ENCODE results near the gene NEK9. TPM values are rescaled to one million over a fixed set of nuclear protein-coding genes. Genes with fewer than 3 reads are reported as not detected.

The NEK9 gene
- polyA plus RNA-seq, 1 experiment = 82.3 TPM

DNA sequence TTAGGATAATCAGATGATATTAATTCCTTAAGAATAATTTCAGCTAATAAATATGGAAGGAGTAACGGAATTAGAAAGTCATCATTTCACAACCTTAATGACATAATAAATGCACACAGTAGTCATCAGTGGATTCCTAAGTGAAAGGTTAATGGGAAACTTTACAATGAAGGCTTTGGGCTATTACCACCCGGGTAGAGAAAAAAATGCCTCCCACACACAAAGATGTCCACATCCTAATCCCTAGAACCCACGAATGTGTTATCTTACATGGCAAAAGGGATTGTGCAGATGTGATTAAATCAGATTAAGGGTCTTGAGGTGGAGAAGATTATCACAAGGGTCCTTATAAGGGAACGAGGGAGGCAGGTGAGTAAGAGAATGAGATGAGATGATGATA lies 43.9 kb upstream of the NEK9 start:
- no peaks in the 10 kb centered on the region for H3K9me3 ChIP-seq (ENCODE audit: control insufficient read depth, insufficient read depth, low read length)
- no peak overlapping the region for H3K27ac ChIP-seq (ENCODE audit: low read depth, low read length)
- TF ChIP-seq, protein P1, sequence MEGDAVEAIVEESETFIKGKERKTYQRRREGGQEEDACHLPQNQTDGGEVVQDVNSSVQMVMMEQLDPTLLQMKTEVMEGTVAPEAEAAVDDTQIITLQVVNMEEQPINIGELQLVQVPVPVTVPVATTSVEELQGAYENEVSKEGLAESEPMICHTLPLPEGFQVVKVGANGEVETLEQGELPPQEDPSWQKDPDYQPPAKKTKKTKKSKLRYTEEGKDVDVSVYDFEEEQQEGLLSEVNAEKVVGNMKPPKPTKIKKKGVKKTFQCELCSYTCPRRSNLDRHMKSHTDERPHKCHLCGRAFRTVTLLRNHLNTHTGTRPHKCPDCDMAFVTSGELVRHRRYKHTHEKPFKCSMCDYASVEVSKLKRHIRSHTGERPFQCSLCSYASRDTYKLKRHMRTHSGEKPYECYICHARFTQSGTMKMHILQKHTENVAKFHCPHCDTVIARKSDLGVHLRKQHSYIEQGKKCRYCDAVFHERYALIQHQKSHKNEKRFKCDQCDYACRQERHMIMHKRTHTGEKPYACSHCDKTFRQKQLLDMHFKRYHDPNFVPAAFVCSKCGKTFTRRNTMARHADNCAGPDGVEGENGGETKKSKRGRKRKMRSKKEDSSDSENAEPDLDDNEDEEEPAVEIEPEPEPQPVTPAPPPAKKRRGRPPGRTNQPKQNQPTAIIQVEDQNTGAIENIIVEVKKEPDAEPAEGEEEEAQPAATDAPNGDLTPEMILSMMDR (IDR thresholded peaks at IDR 0.05; ENCODE audit: low read depth, low read length) = no peak
- H3K27me3 ChIP-seq (ENCODE audit: control insufficient read depth, insufficient read depth, low read length) = no peaks in the 10 kb centered on the region
- H3K4me3 ChIP-seq (ENCODE audit: low read depth, low read length) = no peak overlapping the region
- CTCF ChIA-PET = interaction anchor here (0.6 kb wide), 1 partner anchor 126 kb away, joined by 3 read pairs; no protein-coding TSS in a partner anchor
- no peak for DNase-seq (ENCODE audit: low read depth, low spot score)
- POLR2A ChIA-PET = no interaction called here

DNA sequence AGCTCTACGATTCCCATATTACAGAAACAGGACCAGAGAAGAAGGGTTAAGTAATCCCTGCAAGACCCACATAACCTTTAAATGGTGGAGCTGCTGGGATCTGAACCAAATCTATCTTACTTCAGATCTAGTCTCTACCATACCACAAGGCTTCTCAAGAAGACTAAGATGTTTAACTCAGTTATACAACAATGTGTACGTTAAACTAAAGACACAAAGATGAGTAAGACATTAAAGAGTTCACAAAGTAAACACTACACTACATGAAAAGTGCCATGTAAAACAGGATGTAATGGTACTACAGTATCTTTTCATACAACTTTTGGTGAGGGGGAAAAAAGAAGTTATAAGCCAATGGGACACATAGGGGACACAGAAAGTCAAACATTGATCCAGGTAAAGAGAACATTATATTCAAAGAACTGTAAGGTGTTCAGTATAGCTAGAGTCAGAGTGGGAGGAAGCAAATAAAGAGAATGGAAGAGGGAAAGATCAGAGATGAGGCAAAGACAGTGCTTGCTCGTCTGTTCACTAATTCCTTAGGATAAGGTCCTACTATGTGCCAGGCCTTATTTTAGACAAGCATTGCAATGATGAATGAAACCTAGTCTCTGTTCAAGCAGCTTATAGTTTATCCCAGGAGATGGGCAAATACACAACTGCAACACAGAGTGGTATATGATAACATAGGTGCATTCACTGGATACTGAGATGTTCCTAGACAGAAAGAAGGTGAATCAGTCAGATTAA lies 41.9 kb upstream of the NEK9 start:
- Histone ChIP-seq H3K27me3 (ENCODE audit: control insufficient read depth, insufficient read depth, low read length) (no peaks in the 10 kb centered on the region), H3K27ac (ENCODE audit: low read depth, low read length) (no peak overlapping the region), H3K9me3 (ENCODE audit: control insufficient read depth, insufficient read depth, low read length) (no peaks in the 10 kb centered on the region), H3K4me3 (ENCODE audit: low read depth, low read length) (no peak overlapping the region)
- DNase-seq (ENCODE audit: low read depth, low spot score) = no peak
- CTCF ChIA-PET = interaction anchor here (0.6 kb wide), 1 partner anchor 21 kb away, joined by 4 read pairs; no protein-coding TSS in a partner anchor
- POLR2A ChIA-PET = interaction anchor here (1.0 kb wide), 1 partner anchor 12 kb away, joined by 5 read pairs; no protein-coding TSS in a partner anchor
- TF ChIP-seq, protein P1 (IDR thresholded peaks at IDR 0.05; ENCODE audit: low read depth, low read length) = no peak

DNA sequence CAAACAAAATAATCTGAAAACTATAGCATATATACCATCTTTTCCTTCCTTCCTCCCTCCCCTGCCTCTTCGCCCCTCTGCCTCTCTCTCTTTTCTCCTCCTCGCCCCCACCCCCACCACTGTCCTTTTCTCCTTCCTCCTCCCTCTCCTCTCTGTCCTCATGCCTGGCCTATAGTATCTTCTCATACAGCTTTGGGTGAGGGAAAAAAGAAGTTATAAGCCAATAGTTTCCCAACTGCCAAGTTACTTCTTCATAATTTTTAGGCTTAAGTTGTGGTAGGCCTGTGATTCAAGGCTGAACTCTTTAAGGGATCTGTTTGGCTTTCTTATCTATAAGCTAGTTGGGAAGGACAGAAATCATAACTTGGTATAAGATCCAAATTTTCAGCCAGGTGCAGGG lies 40.5 kb upstream of the NEK9 start:
- Histone ChIP-seq H3K27ac (ENCODE audit: low read depth, low read length) (no peak overlapping the region), H3K27me3 (ENCODE audit: control insufficient read depth, insufficient read depth, low read length) (no peaks in the 10 kb centered on the region), H3K4me3 (ENCODE audit: low read depth, low read length) (no peak overlapping the region), H3K9me3 (ENCODE audit: control insufficient read depth, insufficient read depth, low read length) (no peaks in the 10 kb centered on the region)
- DNase-seq (ENCODE audit: low read depth, low spot score) = no peak
- TF ChIP-seq, protein P1 (IDR thresholded peaks at IDR 0.05; ENCODE audit: low read depth, low read length) = no peak
- POLR2A ChIA-PET = interaction anchor here (0.6 kb wide), 1 partner anchor 167 kb away, joined by 3 read pairs; no protein-coding TSS in a partner anchor
- CTCF ChIA-PET = interaction anchor here (0.6 kb wide), 1 partner anchor 36 kb away, joined by 8 read pairs; no protein-coding TSS in a partner anchor

DNA sequence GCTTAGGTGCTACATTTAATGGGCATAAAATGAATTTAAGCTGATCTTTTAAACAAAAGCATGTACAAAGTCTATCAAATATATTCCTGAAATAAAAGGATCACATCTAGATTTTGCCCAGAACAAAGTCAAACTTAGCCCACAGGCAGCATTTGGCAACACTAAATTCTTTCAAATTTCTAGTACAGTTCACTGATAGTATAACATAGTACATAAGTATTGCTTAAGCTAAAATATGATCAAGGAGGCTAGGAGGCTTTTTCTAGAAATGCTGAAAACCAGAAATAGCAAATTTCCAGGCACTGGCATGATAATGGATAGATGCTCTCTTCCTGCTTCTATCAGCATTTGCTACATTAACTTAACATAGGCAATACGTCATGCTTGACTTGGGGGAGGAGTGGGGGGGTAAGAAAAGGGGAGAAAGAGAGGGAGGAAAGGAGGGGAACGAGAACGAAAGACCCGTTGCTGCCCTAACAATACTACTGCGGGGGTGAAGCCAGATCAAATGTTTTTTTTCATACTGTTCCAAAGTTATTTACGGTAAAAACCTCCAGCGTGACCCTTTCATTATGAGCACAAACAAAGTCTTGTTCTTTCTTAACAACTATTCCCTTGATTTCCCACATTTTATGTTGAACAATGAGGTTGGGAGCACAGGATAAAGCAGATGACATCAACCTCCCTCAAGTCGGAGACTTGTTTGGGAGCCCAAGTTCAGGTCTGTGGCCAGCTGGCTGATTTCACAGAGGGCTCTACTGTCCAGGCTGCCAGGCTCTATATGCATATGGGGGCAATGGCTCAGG lies 38.9 kb upstream of the NEK9 start:
- H3K4me3 ChIP-seq (ENCODE audit: low read depth, low read length) = no peak overlapping the region
- CTCF ChIA-PET = no interaction called here
- TF ChIP-seq, protein P1 (IDR thresholded peaks at IDR 0.05; ENCODE audit: low read depth, low read length) = no peak
- no peaks in the 10 kb centered on the region for H3K27me3 ChIP-seq (ENCODE audit: control insufficient read depth, insufficient read depth, low read length)
- H3K27ac ChIP-seq (ENCODE audit: low read depth, low read length) = no peak overlapping the region
- DNase-seq (ENCODE audit: low read depth, low spot score) = no peak
- POLR2A ChIA-PET = no interaction called here
- no peaks in the 10 kb centered on the region for H3K9me3 ChIP-seq (ENCODE audit: control insufficient read depth, insufficient read depth, low read length)

DNA sequence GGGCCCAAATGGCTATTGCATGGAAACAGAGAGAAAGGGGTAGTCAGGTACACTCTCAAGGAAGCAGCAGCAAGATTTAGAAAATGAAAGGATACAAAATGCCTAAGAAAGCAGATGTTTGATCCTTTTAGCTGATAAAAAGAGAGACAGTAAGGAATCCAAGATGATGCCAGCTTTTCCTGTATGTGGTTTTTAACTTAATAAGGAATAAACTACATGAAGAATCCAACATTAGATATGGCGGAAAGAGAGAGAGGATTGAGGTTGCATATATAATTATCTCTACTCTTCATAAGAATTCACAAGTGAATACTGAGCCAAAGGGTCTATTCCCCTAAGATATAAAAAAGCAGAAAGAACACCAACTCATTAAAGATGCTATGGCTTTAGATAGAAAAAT lies 38.0 kb upstream of the NEK9 start:
- no peak overlapping the region for H3K27ac ChIP-seq (ENCODE audit: low read depth, low read length)
- CTCF ChIA-PET = no interaction called here
- H3K27me3 ChIP-seq (ENCODE audit: control insufficient read depth, insufficient read depth, low read length) = no peaks in the 10 kb centered on the region
- no peaks in the 10 kb centered on the region for H3K9me3 ChIP-seq (ENCODE audit: control insufficient read depth, insufficient read depth, low read length)
- POLR2A ChIA-PET = no interaction called here
- DNase-seq (ENCODE audit: low read depth, low spot score) = no peak
- TF ChIP-seq, protein P1 (IDR thresholded peaks at IDR 0.05; ENCODE audit: low read depth, low read length) = no peak
- H3K4me3 ChIP-seq (ENCODE audit: low read depth, low read length) = no peak overlapping the region
